GM18498 (cell line): ENCODE data around the gene MSH4.
"Not testable (repeated sequence)": the region's sequence is repeated elsewhere in the genome, so short reads cannot be mapped to it uniquely, and the experiment has no call there.

Experiments
- ATAC-seq: cut with Tn5 transposase; IDR thresholded peaks from one replicate; pipeline ENCODE4 v1.9.1; 2021; ENCODE audit warnings: mild to moderate bottlenecking, moderate library complexity; ENCODE audit not compliant: unreplicated experiment

MSH4 gene

DNA sequence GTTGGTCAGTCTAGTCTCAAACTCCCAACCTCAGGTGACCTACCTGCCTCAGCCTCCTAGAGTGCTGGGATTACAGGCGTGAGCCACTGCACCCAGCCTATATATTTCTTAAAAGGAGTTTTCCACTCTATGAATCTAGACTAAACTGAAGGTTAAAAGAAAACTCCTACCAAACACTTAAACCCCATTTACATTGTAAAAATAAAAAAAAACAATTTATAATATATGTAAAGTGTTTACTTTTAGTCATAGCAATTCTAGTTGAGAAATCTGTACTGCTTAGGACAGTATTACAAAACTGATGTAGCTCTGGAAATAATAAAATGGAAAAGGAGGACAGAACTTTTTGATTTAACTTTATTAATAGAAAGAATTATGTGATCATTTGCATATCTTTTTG, 126.0 kb downstream of the MSH4 start:
- ATAC-seq: no peak

DNA sequence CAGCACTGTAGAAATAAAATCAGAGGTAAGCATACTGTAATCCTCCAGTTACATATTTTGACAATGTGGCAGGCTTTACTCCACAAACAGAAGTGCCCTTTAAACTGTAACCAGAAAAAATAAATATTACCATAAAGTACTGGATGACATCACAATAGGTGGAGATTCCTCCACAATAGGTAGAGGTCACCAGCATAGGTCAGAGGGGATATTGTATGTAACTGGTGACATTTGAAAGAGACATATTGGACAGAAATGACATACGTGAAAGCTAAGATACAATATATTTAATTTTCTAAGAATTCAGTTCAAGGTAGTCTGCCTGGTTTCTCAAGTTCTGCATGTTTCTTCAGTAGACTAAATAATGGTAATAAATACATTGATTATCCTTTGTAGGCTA, 135.6 kb downstream of the MSH4 start, which contains the start of gene ASB17:
Gene ASB17, minus strand, starts transcription at position 101 of the 400 bp plus-strand sequence. CDS start 113 bp downstream, outside the sequence.
- no peak for ATAC-seq

- no peak for ATAC-seq
Measured at GRCh38 chr1:75937034-75937433, 140.4 kb downstream of the MSH4 start.

DNA sequence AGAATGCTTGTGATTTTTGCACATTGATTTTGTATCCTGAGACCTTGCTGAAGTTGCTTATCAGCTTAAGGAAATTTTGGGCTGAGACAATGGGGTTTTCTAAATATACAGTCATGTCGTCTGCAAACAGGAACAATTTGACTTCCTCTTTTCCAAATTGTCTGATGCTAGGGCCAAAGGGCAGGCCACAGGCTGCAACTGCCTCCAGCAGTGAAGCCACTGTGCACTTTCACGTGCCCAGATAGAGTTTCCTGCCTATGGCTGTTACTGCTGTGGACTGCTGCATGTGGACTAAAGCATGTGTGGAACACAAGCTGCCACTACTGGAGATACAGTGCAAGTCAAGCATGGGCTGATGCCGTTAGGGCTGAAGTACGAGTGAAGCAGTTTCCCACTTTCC, 146.4 kb downstream of the MSH4 start:
- not testable (repeated sequence) for ATAC-seq

GRCh38 chr1:75950176-75950575, 153.5 kb downstream of the MSH4 start:
- ATAC-seq: no peak

- no peak for ATAC-seq
Measured at GRCh38 chr1:75952016-75952415, 155.3 kb downstream of the MSH4 start.

DNA sequence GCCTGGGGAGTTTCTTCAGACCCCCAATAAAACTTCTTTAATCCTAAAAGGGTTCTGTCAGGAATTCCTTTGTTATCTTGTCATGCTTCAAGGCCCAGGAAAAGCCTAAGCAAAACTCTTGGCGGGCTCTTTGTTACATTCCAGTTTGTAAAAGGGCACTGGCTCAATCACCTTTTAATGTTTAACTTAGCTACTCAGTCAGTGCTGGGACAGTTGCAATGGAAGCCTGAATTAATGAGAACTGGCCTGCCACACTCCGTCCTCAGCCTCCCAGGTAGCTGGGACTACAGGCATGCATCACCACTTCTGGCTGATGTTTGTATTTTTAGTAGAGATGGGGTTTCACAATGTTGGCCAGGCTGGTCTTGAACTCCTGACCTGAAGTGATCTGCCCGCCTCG, 156.8 kb downstream of the MSH4 start:
- no peak for ATAC-seq

DNA sequence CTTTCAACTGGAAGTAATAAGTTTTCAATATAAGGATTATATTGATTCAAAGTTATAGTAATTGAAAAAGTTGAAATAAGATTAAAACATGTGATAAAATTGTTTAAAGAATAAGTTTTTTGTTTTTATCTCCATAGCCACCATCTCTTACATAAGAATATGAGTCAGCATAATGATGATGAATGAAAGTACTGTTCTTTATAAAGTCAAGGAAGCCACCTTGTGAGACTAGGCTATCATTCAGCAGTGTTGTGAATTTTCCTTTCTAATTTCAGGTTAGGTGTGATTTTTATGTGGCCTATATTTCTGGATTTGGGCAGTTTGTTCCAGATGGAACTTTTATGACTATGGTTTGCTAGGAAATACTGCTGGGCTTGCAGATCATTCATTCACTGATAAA, 157.9 kb downstream of the MSH4 start:
- no peak for ATAC-seq
